ENCODE data around the gene CMC1.
A peak's percentile ranks its signal among the peaks of the same experiment; 100 is the strongest.
"Not testable (repeated sequence)": the region's sequence is repeated elsewhere in the genome, so short reads cannot be mapped to it uniquely, and the experiment has no call there.

CMC1 gene

GRCh38 chr3:28241221-28242160 lies at the start of gene CMC1:
TSS of gene CMC1 (plus strand) at chr3:28241619. CDS start at chr3:28241794, 175 bp downstream.
- peak; percentile 89 for DNase-seq (ENCODE audit: low read depth)

GRCh38 chr3:28198161-28198560 lies 43.3 kb upstream of the CMC1 start:
- DNase-seq (ENCODE audit: low read depth) = no peak

GRCh38 chr3:28198974-28199373 lies 42.4 kb upstream of the CMC1 start:
- DNase-seq (ENCODE audit: low read depth) = no peak

- DNase-seq (ENCODE audit: low read depth) = not testable (repeated sequence)
Measured at GRCh38 chr3:28199643-28200042, 41.8 kb upstream of the CMC1 start.

GRCh38 chr3:28200366-28200848 lies 41.0 kb upstream of the CMC1 start:
- DNase-seq (ENCODE audit: low read depth) = not testable (repeated sequence)

GRCh38 chr3:28206479-28206878 lies 34.9 kb upstream of the CMC1 start:
- no peak for DNase-seq (ENCODE audit: low read depth)

GRCh38 chr3:28207000-28207733 lies 34.3 kb upstream of the CMC1 start:
- DNase-seq (ENCODE audit: low read depth) = no peak

GRCh38 chr3:28210968-28211713 lies 30.3 kb upstream of the CMC1 start:
- DNase-seq (ENCODE audit: low read depth) = no peak

GRCh38 chr3:28212681-28213080 lies 28.7 kb upstream of the CMC1 start:
- no peak for DNase-seq (ENCODE audit: low read depth)

- DNase-seq (ENCODE audit: low read depth) = no peak
Measured at GRCh38 chr3:28215407-28215806, 26.0 kb upstream of the CMC1 start.

GRCh38 chr3:28218071-28218916 lies 23.1 kb upstream of the CMC1 start:
- no peak for DNase-seq (ENCODE audit: low read depth)

- no peak for DNase-seq (ENCODE audit: low read depth)
Measured at GRCh38 chr3:28218917-28219198, 22.6 kb upstream of the CMC1 start.

- no peak for DNase-seq (ENCODE audit: low read depth)
Measured at GRCh38 chr3:28224430-28224829, 17.0 kb upstream of the CMC1 start.

GRCh38 chr3:28226020-28226419 lies 15.4 kb upstream of the CMC1 start:
- no peak for DNase-seq (ENCODE audit: low read depth)

- DNase-seq (ENCODE audit: low read depth) = no peak
Measured at GRCh38 chr3:28228623-28229022, 12.8 kb upstream of the CMC1 start.

GRCh38 chr3:28232659-28233058 lies 8.8 kb upstream of the CMC1 start:
- DNase-seq (ENCODE audit: low read depth) = no peak

GRCh38 chr3:28234454-28234853 lies 7.0 kb upstream of the CMC1 start:
- no peak for DNase-seq (ENCODE audit: low read depth)

- DNase-seq (ENCODE audit: low read depth) = no peak
Measured at GRCh38 chr3:28239108-28239507, 2.3 kb upstream of the CMC1 start.

GRCh38 chr3:28240441-28240840 lies 978 bp upstream of the CMC1 start:
- DNase-seq (ENCODE audit: low read depth) = no peak

- no peak for DNase-seq (ENCODE audit: low read depth)
Measured at GRCh38 chr3:28242519-28242918, 1.1 kb downstream of the CMC1 start.

- DNase-seq (ENCODE audit: low read depth) = no peak
Measured at GRCh38 chr3:28243424-28244106, 2.1 kb downstream of the CMC1 start.

Data from amniotic epithelial cell (primary cell).